ENCODE results near the gene STK25. TPM values are rescaled to one million over a fixed set of nuclear protein-coding genes. Genes with fewer than 3 reads are reported as not detected.
"Not testable (repeated sequence)": the region's sequence is repeated elsewhere in the genome, so short reads cannot be mapped to it uniquely, and the experiment has no call there.

STK25 gene
- total and polyA plus RNA-seq, 2 donors (not counting 1 experiment from before 2014, with no cell fraction given) = 183 to 378 TPM

GRCh38 chr2:241451840-241452506 is 56.4 kb downstream of the STK25 start:
- Histone ChIP-seq H3K4me3 (ENCODE audit: control extremely low read depth in 1 of 5, extremely low read depth in 1 of 5, insufficient read depth in 1 of 5, low read depth in 2 of 5, low read length in 4 of 5) (no peak overlapping the region), H3K9ac (ENCODE audit: low read length) (no peak overlapping the region), H2AFZ (ENCODE audit: insufficient read depth, low read depth, low read length, poor library complexity, severe bottlenecking) (no peak overlapping the region), H3K27ac (ENCODE audit: low read length in 2 of 2) (no peak overlapping the region), H3K4me2 (replicated peaks; ENCODE audit: low read depth, low read length, poor library complexity, severe bottlenecking) (no peak overlapping the region), H3K9me3 (ENCODE audit: control extremely low read depth in 1 of 3, control insufficient read depth in 2 of 3, insufficient read depth in 1 of 3, low read length in 2 of 3) (no peaks in the 10 kb centered on the region), H4K20me1 (ENCODE audit: control insufficient read depth, insufficient read depth, low read length, poor library complexity, severe bottlenecking) (peaks cover 16% of the 10 kb centered on the region), H3K4me1 (ENCODE audit: control insufficient read depth in 2 of 2, insufficient read depth in 2 of 2, low read length in 2 of 2) (no peaks in the 10 kb centered on the region), H3K36me3 (replicated peaks in 1 of 2; ENCODE audit: control extremely low read depth in 1 of 2, control insufficient read depth in 1 of 2, extremely low read depth in 1 of 2, insufficient read depth in 2 of 2, low read length in 1 of 2) (peaks cover 0 to 12% of the 10 kb centered on the region in 2 experiments), H3K27me3 (replicated peaks in 1 of 4; ENCODE audit: control extremely low read depth in 1 of 4, control insufficient read depth in 3 of 4, insufficient read depth in 4 of 4, low read length in 3 of 4) (no peaks in the 10 kb centered on the region), H3K79me2 (ENCODE audit: control insufficient read depth, insufficient read depth, low read length) (no peaks in the 10 kb centered on the region)
- CTCF ChIA-PET = interaction anchor here (0.5 kb wide), 1 partner anchor 158 kb away, joined by 3 read pairs; no protein-coding TSS in a partner anchor
- intact Hi-C loops (cut with micrococcal nuclease) = no loop called here
- 91% methylated on average over 5 of the region's 10 CpGs for WGBS (ENCODE audit: insufficient coverage)
- H3K4me1 Mint-ChIP-seq = no peaks in the 10 kb centered on the region
- no peak overlapping the region for H3K27ac Mint-ChIP-seq
- TF ChIP-seq CTCF (IDR thresholded peaks at IDR 0.05) (no peak), EZH2 (IDR thresholded peaks at IDR 0.05; ENCODE audit: borderline replicate concordance, insufficient read depth, low read depth, low read length, poor library complexity, severe bottlenecking) (no peak)
- no peaks in the 10 kb centered on the region for H3K27me3 Mint-ChIP-seq
- no peaks in the 10 kb centered on the region for H3K9me3 Mint-ChIP-seq (ENCODE audit: insufficient read depth)
- no peak for DNase-seq
- no peak for ATAC-seq (ENCODE audit: low read depth)
- H3K4me3 Mint-ChIP-seq = no peak overlapping the region
- POLR2A ChIA-PET = no interaction called here

GRCh38 chr2:241450092-241450491 is 58.3 kb downstream of the STK25 start:
- H4K20me1 ChIP-seq (ENCODE audit: control insufficient read depth, insufficient read depth, low read length, poor library complexity, severe bottlenecking) = peaks cover 26% of the 10 kb centered on the region
- H3K4me2 ChIP-seq (replicated peaks; ENCODE audit: low read depth, low read length, poor library complexity, severe bottlenecking); H3K27ac ChIP-seq (ENCODE audit: low read length in 2 of 2); H3K4me3 ChIP-seq (ENCODE audit: control extremely low read depth in 1 of 5, extremely low read depth in 1 of 5, insufficient read depth in 1 of 5, low read depth in 2 of 5, low read length in 4 of 5); H3K4me3 Mint-ChIP-seq; H2AFZ ChIP-seq (ENCODE audit: insufficient read depth, low read depth, low read length, poor library complexity, severe bottlenecking); H3K4me1 Mint-ChIP-seq; intact Hi-C loops (cut with micrococcal nuclease); H3K27me3 Mint-ChIP-seq; H3K9me3 Mint-ChIP-seq (ENCODE audit: insufficient read depth); H3K27me3 ChIP-seq (replicated peaks in 1 of 4; ENCODE audit: control extremely low read depth in 1 of 4, control insufficient read depth in 3 of 4, insufficient read depth in 4 of 4, low read length in 3 of 4); H3K79me2 ChIP-seq (ENCODE audit: control insufficient read depth, insufficient read depth, low read length); H3K9ac ChIP-seq (ENCODE audit: low read length); H3K27ac Mint-ChIP-seq; DNase-seq; ATAC-seq (ENCODE audit: low read depth); POLR2A ChIA-PET; H3K4me1 ChIP-seq (ENCODE audit: control insufficient read depth in 2 of 2, insufficient read depth in 2 of 2, low read length in 2 of 2); H3K9me3 ChIP-seq (ENCODE audit: control extremely low read depth in 1 of 3, control insufficient read depth in 2 of 3, insufficient read depth in 1 of 3, low read length in 2 of 3): not testable (repeated sequence)
- CTCF ChIA-PET = interaction anchor here (1.1 kb wide), 1 partner anchor 12 kb away, joined by 3 read pairs; no protein-coding TSS in a partner anchor
- peaks cover 2 to 25% of the 10 kb centered on the region in 2 experiments for H3K36me3 ChIP-seq (replicated peaks in 1 of 2; ENCODE audit: control extremely low read depth in 1 of 2, control insufficient read depth in 1 of 2, extremely low read depth in 1 of 2, insufficient read depth in 2 of 2, low read length in 1 of 2)
- WGBS (ENCODE audit: insufficient coverage) = 100% methylated on average over 2 of the region's 7 CpGs
